HG02885 (cell line): ENCODE results near the gene YLPM1.
A peak's percentile ranks its signal among the peaks of the same experiment; 100 is the strongest.

Source experiments
- ATAC-seq: cut with Tn5 transposase; IDR thresholded peaks from one replicate; pipeline ENCODE4 v1.9.1; 2021; ENCODE audit warnings: mild to moderate bottlenecking; ENCODE audit not compliant: unreplicated experiment, poor library complexity

Gene YLPM1

GRCh38 chr14:74867673-74868072 lies 104.6 kb downstream of the YLPM1 start:
- peak; percentile 42 for ATAC-seq

DNA sequence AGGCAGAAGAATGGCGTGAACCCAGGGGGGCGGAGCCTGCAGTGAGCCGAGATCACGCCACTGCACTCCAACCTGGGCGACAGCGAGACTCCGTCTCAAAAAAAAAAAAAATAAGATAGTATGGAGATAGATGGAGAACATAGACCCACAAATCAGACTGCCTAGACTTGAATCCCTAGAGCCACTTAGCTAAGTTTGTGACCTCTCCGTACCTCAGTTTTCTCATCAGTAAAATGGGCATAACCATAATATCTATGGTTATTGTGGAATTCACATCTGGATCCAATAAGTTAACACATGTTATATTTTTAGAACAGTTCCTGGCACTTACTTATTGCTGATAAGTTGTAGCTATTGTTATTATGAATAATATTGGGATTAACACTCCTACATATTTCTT lies 105.6 kb downstream of the YLPM1 start:
- ATAC-seq, result no peak

DNA sequence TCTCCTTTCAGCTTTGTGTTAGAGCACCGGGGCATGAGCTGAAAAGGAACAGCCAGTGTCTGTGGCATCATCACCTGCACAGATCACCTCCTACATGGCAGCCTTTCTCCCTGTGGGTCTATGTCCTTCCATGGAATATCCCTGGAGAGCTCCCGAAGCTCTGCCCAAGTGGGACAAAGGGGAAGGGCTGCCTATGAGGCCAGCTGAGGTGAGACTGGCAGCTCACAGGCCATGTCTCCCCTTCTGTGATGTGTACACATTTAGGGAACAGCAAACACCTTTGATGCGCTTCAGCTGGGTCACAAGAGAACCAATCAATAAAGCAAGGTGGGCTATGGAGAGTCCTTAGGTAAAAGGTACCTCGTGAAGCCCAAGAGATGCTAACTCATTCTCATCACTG lies 108.7 kb downstream of the YLPM1 start:
- no peak for ATAC-seq

DNA sequence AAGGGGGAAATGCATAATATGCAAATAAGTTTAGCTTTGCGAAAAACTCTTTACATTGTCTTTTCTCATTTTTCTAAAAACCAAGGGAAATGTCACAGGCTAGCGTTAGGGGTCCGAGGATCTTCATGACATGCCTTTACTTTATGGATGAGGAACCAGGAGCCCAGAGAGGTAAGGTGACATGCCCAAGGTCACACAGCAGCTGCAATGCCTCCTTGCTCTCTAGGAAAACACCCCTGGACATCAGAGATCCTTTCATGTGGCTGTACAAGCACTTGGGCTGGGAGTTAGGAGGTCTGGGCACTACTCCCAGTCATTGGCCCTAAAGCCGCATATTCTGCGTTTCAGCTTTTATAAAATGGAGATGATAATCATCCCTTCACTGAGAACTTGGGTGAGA lies 112.1 kb downstream of the YLPM1 start:
- no peak for ATAC-seq

DNA sequence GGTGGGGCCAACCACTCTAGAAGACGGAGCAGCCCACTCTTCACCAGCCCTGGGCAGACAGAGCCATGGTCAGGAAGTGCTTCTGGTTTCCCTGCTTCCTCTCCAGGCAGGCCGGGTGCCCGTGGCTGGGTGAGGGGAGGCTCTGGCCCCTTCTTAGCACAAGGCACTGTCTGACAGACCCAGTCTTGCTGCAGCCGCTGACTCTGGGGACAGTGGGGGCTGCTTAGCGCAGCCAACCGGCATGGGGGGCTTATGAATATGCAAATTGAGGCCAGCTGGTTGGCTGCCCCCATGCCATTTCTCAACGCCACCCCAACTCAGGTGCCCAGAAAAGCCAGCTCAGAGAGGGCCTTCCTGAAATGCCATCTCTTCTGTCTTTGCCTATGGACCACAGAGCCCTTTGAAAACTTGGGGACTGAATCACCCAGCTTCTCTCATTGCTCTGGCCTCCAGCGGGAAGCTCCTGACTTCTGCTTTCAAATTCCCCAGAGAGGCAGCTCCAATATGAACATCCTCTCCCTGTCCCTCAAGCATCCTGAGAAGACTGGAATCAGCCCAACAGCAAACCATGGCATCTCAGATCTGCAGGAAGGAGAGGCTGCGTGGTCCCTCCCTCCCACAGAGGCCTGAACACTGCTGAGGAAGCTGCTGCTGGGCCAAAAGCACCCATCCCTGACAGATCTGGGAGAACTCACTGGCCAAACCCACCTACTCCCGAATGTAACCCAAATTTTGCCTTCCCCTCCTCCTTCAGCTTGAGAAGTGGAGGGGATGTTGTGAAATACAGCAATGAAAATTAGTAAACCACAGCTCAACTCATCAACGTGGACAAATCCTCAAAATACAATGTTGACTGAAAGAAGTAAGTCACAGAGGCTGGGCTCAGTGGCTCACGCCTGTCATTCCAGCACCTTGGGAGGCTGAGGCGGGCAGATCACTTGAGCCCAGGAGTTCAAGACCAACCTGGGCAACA lies 113.1 kb downstream of the YLPM1 start, which contains the start of gene PROX2:
PROX2 (minus strand) TSS at position 205 of the 973 bp plus-strand sequence. CDS start 12,311 bp downstream, outside the sequence.
- ATAC-seq, result no peak

- no peak for ATAC-seq
These were observed 116.5 kb downstream of the YLPM1 start for GRCh38 chr14:74879427-74880182.

- peak; percentile 87 for ATAC-seq
These were observed 118.5 kb downstream of the YLPM1 start, which contains the start of gene DLST for GRCh38 chr14:74881431-74882102. Gene DLST, plus strand, starts transcription at chr14:74881916. Its CDS starts 38 bp downstream, at chr14:74881954.

GRCh38 chr14:74882103-74882920 lies 119.2 kb downstream of the YLPM1 start:
- peak; percentile 47 for ATAC-seq
